Measurements from ENCODE around the gene RNF44.

The RNF44 gene

DNA sequence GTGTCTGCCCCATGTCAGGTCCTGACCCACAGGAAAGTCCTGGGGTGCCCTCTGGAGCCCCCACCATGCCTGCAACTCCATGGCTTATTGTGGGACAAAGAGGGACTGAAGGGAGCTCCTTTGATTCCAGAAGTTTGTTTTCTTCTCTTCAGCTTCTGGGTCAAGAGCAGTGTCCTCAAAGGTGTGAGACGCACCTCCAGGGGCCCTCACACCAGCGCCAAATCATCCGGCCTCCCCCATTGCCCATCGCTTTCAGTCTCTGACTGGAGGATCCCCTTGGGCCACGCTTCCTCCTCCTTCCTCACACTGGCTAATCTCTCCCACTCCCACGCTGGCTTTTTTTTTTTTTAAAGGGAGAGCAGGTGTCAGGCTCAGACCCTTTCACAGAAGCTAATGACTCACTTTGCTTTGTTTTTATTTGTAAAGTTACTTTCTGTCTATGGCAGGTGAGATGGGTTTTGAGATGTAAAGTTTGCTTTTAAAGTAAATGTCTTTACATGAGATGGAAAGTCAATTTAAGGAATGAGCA lies 28.6 kb upstream of the RNF44 start:
- DNase-seq (ENCODE audit: low read depth), result no peak
- TF ChIP-seq, protein P1, sequence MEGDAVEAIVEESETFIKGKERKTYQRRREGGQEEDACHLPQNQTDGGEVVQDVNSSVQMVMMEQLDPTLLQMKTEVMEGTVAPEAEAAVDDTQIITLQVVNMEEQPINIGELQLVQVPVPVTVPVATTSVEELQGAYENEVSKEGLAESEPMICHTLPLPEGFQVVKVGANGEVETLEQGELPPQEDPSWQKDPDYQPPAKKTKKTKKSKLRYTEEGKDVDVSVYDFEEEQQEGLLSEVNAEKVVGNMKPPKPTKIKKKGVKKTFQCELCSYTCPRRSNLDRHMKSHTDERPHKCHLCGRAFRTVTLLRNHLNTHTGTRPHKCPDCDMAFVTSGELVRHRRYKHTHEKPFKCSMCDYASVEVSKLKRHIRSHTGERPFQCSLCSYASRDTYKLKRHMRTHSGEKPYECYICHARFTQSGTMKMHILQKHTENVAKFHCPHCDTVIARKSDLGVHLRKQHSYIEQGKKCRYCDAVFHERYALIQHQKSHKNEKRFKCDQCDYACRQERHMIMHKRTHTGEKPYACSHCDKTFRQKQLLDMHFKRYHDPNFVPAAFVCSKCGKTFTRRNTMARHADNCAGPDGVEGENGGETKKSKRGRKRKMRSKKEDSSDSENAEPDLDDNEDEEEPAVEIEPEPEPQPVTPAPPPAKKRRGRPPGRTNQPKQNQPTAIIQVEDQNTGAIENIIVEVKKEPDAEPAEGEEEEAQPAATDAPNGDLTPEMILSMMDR (IDR thresholded peaks at IDR 0.05; ENCODE audit: low read length, missing control alignments), result no peak
- H3K4me3 ChIP-seq (replicated peaks; ENCODE audit: low read depth, low read length), result no peak overlapping the region

DNA sequence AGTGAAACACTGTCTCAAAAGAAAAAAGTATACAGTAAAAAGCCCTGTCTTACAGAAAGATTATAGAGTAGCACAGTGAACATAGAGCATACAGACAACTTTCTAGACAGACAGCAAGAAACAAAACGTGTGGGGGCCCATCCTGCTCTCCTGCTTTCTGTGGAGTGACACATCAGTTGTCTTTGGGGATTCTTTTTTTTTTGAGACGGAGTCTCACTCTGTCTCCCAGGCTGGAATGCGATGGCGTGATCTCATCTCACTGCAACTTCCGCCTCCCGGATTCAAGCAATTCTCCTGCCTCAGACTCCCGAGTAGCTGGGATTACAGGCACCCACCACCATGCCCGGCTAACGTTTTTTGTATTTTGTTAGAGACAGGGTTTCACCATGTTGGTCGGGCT lies 26.8 kb upstream of the RNF44 start:
- TF ChIP-seq, protein P1 (IDR thresholded peaks at IDR 0.05; ENCODE audit: low read length, missing control alignments), result no peak
- H3K4me3 ChIP-seq (replicated peaks; ENCODE audit: low read depth, low read length), result no peak overlapping the region
- peak; percentile 28 for DNase-seq (ENCODE audit: low read depth)

DNA sequence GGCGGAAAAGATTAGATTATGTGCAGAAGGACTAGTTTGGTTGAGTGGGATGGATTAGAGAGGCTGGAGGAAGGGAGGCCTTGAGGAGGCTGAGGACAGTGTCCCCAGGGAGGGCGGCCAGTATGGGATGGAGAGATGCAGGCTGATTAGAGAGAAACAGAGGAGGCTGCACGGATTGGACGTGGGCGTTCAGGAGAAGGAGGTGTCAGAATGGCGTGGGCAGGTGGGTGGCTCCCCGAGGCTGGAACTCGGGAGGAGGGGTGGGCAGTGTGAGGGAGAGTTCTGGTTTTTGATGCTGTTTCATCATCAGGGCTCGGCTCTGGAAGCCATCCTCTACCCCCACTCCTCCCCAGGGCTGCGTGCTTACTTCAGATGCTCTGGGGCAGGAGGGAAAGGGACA lies 25.0 kb upstream of the RNF44 start:
- DNase-seq (ENCODE audit: low read depth), result no peak
- TF ChIP-seq, protein P1 (IDR thresholded peaks at IDR 0.05; ENCODE audit: low read length, missing control alignments), result no peak
- no peak overlapping the region for H3K4me3 ChIP-seq (replicated peaks; ENCODE audit: low read depth, low read length)

DNA sequence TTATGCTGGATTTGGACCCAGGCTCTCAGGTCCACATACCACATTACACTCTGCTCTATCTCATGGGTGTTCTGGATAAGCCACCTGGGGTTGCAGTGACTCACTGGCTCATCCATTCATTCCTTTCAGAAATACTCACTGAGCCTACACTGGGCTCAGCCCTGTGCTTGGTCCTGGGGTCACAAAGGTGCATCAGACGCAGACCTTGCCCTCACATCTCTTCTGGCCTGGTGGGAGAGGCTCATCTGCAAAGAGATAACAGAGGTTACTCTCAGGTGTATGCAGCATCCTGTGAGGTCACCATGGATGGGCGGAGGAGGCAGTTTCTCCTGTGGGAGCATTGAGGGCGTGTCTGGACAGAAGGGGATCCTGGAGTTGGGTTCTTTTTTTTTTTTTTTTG lies 24.1 kb upstream of the RNF44 start:
- no peak for DNase-seq (ENCODE audit: low read depth)
- TF ChIP-seq, protein P1 (IDR thresholded peaks at IDR 0.05; ENCODE audit: low read length, missing control alignments), result no peak
- H3K4me3 ChIP-seq (replicated peaks; ENCODE audit: low read depth, low read length), result no peak overlapping the region

DNA sequence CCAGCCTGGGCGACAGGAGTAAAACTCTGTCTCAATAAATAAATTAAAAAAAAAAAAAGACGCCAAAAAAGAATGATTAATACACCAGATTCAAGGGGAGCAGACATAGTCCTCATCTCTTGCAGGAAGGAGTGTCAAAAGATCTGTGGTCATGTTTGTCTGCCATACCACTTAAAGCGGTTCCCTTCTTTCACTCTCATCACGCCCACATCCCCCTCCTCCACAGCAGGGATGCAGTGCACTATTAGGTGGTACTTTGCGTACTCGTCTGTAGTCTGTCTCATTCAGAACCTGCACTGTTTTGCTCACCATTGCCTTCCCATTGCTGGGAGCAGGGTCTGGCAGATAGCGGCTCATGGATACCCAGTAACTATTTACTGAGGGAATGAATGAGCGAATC lies 23.2 kb upstream of the RNF44 start:
- no peak overlapping the region for H3K4me3 ChIP-seq (replicated peaks; ENCODE audit: low read depth, low read length)
- no peak for DNase-seq (ENCODE audit: low read depth)
- TF ChIP-seq, protein P1 (IDR thresholded peaks at IDR 0.05; ENCODE audit: low read length, missing control alignments), result no peak

DNA sequence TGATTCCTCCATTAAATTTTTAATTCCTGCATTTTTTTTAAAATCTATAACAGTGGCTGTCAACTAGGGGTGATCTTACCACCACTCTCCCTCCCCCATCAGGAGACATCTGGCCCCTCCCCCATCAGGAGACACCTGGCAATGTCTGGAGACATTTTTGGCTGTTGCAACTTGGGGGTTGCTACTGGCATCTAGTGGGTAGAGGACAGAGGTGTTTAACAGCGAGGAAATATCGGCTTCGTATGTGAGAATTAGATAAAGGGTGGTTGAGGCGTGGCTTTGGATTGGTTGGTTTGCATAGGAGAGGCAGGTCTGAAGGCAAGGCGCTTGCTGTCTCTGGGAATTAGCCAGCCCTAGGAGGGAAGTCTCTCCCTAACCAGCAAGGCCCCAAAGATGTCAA lies 22.5 kb upstream of the RNF44 start:
- TF ChIP-seq, protein P1 (IDR thresholded peaks at IDR 0.05; ENCODE audit: low read length, missing control alignments), result no peak
- no peak for DNase-seq (ENCODE audit: low read depth)
- no peak overlapping the region for H3K4me3 ChIP-seq (replicated peaks; ENCODE audit: low read depth, low read length)

DNA sequence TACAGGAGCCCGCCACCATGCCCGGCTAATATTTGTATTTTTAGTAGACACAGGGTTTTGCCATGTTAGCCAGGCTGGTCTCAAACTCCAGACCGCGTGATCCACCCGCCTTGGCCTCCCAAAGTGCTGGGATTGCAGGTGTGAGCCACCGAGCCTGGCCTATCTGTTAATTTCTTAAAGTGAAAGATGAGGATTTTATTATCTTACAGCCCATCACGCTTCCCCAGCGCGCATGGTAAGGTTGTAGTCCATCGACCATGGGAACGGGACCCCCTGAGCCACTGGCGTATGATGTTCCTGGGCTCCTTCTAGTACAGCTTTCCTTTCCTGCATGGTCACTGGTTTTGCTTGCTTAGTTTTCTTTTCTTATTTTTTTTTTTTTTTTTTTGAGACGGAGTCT lies 20.6 kb upstream of the RNF44 start:
- H3K4me3 ChIP-seq (replicated peaks; ENCODE audit: low read depth, low read length), result no peak overlapping the region
- TF ChIP-seq, protein P1 (IDR thresholded peaks at IDR 0.05; ENCODE audit: low read length, missing control alignments), result no peak
- no peak for DNase-seq (ENCODE audit: low read depth)

All from fibroblast of pulmonary artery (primary cell).